Anterior cingulate cortex (tissue), 58 donors: ENCODE results near the gene RPS6KB1.
"Not testable (repeated sequence)": the region's sequence is repeated elsewhere in the genome, so short reads cannot be mapped to it uniquely, and the experiment has no call there.

Experiments used
- DNase-seq, 58 donors: peaks; one replicate each; lab custom pipeline; 2025; lab: John Stamatoyannopoulos, UW

Gene RPS6KB1

GRCh38 chr17:59869941-59870218 lies 23.0 kb upstream of the RPS6KB1 start:
- no peak for DNase-seq

GRCh38 chr17:59870482-59870881 lies 22.4 kb upstream of the RPS6KB1 start:
- DNase-seq: no peak

- DNase-seq: no peak
Observed at GRCh38 chr17:59872351-59872750, 20.6 kb upstream of the RPS6KB1 start.

- DNase-seq: not testable (repeated sequence)
Observed at GRCh38 chr17:59873414-59873813, 19.5 kb upstream of the RPS6KB1 start.

GRCh38 chr17:59874376-59874775 lies 18.5 kb upstream of the RPS6KB1 start:
- DNase-seq: no peak

GRCh38 chr17:59876107-59876506 lies 16.8 kb upstream of the RPS6KB1 start:
- no peak for DNase-seq

GRCh38 chr17:59877965-59878364 lies 15.0 kb upstream of the RPS6KB1 start:
- DNase-seq: no peak

GRCh38 chr17:59878624-59879023 lies 14.3 kb upstream of the RPS6KB1 start:
- DNase-seq: no peak

GRCh38 chr17:59884861-59885260 lies 8.1 kb upstream of the RPS6KB1 start:
- DNase-seq: no peak

- DNase-seq: no peak
Observed at GRCh38 chr17:59888145-59888750, 4.7 kb upstream of the RPS6KB1 start.

- DNase-seq: no peak
Observed at GRCh38 chr17:59890720-59891119, 2.2 kb upstream of the RPS6KB1 start.

GRCh38 chr17:59892251-59892923 lies 534 bp upstream of the RPS6KB1 start:
- peak in 11 of 58 donors; percentile 4 to 80 (median 58) for DNase-seq

GRCh38 chr17:59893676-59894100 lies 767 bp downstream of the RPS6KB1 start:
- peak in 2 of 58 donors; percentile 15 to 20 for DNase-seq

- DNase-seq: no peak
Observed at GRCh38 chr17:59897090-59897489, 4.2 kb downstream of the RPS6KB1 start.

GRCh38 chr17:59899099-59899498 lies 6.2 kb downstream of the RPS6KB1 start:
- no peak for DNase-seq

GRCh38 chr17:59901604-59902003 lies 8.7 kb downstream of the RPS6KB1 start:
- DNase-seq: no peak

- no peak for DNase-seq
Observed at GRCh38 chr17:59903455-59903854, 10.5 kb downstream of the RPS6KB1 start.

- DNase-seq: no peak
Observed at GRCh38 chr17:59907467-59907866, 14.5 kb downstream of the RPS6KB1 start.

- no peak for DNase-seq
Observed at GRCh38 chr17:59914274-59914854, 21.4 kb downstream of the RPS6KB1 start.

GRCh38 chr17:59916446-59916845 lies 23.5 kb downstream of the RPS6KB1 start:
- DNase-seq: no peak

GRCh38 chr17:59920637-59921036 lies 27.7 kb downstream of the RPS6KB1 start:
- not testable (repeated sequence) for DNase-seq

GRCh38 chr17:59930121-59930520 lies 37.2 kb downstream of the RPS6KB1 start:
- DNase-seq: not testable (repeated sequence)
